ENCODE measurements around the gene MLLT3.

MLLT3 gene

GRCh38 chr9:20526500-20527319 is 95.6 kb downstream of the MLLT3 start:
- no peak for DNase-seq (ENCODE audit: insufficient read length, low spot score)

GRCh38 chr9:20524776-20525175 is 97.5 kb downstream of the MLLT3 start:
- FAIRE-seq (peak; percentile 63), DNase-seq (ENCODE audit: insufficient read length, low spot score) (no peak)

More at GRCh38 chr9:20526500-20527319, 95.6 kb downstream of the MLLT3 start:
- peak; percentile 80 for FAIRE-seq

DNA sequence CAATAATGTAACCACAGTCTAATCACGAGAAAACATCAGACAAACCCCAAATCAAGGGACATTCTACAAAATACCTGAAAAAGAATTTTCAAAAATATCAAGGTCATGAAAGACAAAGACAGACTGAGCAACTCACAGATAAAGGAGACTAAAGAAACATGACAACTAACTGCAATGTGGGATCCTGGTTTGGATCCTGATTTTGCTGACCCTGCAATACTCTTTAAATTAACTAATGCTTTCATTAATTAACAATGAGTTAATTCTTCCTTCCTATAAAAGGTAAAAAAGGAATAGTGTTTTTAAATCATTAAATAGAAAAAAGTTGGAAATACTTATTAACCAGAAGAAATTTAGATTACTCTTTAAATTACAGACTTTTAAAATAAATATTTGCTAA is 103.6 kb downstream of the MLLT3 start:
- no peak for FAIRE-seq
- DNase-seq (ENCODE audit: insufficient read length, low spot score): no peak

DNA sequence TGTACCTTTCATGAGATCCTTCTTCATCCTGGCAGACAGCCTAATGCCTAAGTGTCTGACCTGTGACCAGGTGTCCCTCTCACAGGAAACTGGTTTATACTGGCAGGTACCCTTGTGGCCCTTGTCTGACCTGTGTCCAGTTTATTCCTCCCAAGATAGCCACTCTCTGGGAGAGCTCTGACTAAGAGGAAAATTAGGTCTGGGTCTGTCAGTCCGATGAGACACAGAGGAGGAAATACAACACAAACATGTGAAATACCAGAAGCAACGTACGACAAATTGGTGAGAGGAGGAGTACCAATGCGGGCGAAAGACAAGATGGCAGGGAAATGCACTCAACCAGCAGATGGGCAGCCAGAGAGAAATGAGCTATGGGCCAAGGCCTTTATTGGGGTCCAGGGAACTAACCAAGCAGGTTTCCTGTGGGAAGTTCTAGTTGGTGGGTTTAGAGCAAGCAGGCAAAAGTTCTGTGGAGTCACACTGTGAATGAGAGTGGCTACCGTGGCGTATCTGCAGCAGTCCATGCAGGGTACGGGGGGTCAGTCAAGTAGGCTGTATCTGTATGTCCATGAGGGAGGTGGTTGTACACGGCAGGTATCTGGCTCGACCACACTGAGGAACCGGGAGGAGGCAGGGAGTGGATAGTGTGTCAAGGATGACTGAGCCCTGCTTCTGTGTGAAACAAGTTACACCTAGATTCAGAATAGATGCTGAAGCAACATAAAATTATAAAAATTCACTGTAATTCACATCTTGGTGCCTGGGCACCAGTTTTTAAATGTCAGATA is 109.0 kb downstream of the MLLT3 start:
- DNase-seq (ENCODE audit: insufficient read length, low spot score): no peak
- no peak for FAIRE-seq

DNA sequence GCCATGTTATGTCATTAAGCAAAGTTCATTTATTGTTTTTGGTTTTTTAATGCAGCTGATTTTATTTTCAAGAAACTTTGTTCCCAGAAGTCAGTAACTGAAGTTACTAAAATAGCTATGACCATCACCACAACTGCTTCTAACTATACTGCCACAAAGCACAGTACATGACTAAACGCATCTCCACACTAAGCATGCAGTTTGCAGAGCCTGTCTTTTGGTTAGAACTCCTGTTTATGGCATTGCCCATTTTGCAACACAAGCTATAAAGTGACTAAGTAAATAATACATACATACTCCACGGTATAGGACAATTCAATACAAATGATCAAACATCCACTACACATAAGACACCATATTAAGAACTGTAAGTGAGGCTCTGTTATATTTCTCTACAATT is 109.7 kb downstream of the MLLT3 start:
- no peak for DNase-seq (ENCODE audit: insufficient read length, low spot score)
- peak; percentile 11 for FAIRE-seq

GRCh38 chr9:20512106-20512505 is 110.2 kb downstream of the MLLT3 start:
- no peak for DNase-seq (ENCODE audit: insufficient read length, low spot score)
- FAIRE-seq: no peak

GRCh38 chr9:20511686-20512085 is 110.6 kb downstream of the MLLT3 start:
- FAIRE-seq: peak; percentile 73
- no peak for DNase-seq (ENCODE audit: insufficient read length, low spot score)

- DNase-seq (ENCODE audit: insufficient read length, low spot score) (no peak), FAIRE-seq (no peak)
Measured at GRCh38 chr9:20509466-20509865, 112.8 kb downstream of the MLLT3 start.

DNA sequence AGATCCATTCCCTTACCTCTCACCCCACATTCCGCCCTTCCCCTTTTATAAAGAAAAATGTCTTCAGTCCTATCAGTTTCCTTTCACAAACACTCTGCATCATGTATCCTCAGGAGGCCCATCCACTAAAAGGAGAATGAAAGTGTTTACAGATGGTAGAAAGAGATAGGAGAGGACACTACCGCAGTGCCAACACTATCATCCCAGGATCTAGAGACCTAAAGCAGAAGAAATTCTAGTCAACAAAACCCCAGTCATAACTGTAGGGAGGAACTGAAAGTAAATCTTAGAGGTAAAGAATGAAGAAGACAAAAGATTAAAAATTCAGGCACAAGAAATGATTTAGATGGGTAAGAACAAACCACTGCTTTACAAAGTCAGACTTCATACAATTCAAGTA is 114.1 kb downstream of the MLLT3 start:
- DNase-seq (ENCODE audit: insufficient read length, low spot score) (peak; percentile 13), FAIRE-seq (peak; percentile 89)

- FAIRE-seq (no peak), DNase-seq (ENCODE audit: insufficient read length, low spot score) (no peak)
Measured at GRCh38 chr9:20507431-20507830, 114.9 kb downstream of the MLLT3 start.

DNA sequence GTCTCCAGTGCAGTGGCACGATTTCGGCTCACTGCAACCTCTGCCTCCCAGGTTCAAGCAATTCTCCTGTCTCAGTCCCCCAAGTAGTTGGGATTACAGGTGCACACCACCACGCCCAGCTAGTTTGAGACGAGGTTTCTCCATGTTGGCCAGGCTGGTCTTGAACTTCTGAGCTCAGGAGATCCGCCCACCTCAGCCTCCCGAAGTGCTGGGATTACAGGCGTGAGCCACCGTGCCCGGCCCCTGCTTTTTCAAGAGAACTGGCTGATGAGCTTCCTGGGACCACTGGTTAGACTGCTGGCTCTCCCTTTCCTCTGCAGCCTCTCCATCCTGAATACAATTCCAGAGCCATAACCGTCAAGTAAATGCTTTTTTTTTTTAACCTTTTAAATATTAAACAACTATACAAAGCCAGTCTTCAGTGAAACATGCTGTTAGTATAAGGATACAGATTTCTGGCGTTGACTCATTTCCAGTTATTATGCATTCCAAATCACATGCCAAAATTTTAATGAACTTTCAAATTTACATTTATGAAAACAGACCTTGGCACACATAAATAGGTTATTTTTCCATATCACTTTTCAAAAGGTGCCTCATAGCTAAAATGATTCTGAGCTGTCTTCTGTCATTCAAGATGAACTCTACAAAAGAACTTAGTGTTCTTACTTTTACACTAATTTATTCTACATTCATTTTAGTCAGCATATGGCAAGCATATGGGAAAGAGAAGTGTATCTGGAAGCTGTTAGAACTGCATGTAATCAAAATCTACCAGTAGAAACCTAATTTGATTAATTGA is 116.0 kb downstream of the MLLT3 start:
- no peak for FAIRE-seq
- DNase-seq (ENCODE audit: insufficient read length, low spot score): no peak

GRCh38 chr9:20505574-20505973 is 116.7 kb downstream of the MLLT3 start:
- FAIRE-seq: no peak
- no peak for DNase-seq (ENCODE audit: insufficient read length, low spot score)

DNA sequence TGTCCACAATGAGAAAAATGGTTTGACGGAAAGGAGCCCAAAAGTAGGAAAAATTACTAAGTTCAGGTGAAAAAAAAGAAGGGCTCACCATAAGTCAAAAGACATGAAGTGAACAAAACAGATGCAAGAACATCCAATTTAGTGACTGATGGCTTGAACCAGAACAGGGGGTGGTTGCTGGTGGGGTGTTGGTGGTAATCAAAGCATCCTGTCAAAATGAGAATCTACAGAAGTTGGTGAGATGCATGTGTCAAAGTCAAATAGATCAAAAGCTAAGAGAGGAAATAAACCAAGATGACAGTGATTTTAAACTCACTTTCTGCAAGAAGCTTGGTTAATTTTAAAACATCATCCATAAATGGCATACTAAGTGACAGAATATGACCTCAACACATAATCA is 117.4 kb downstream of the MLLT3 start:
- DNase-seq (ENCODE audit: insufficient read length, low spot score) (no peak), FAIRE-seq (no peak)

- no peak for DNase-seq (ENCODE audit: insufficient read length, low spot score)
- no peak for FAIRE-seq
Measured at GRCh38 chr9:20500101-20500500, 122.2 kb downstream of the MLLT3 start.

- FAIRE-seq (no peak), DNase-seq (ENCODE audit: insufficient read length, low spot score) (no peak)
Measured at GRCh38 chr9:20499013-20499412, 123.3 kb downstream of the MLLT3 start.

- DNase-seq (ENCODE audit: insufficient read length, low spot score): no peak
- no peak for FAIRE-seq
Measured at GRCh38 chr9:20496328-20496727, 126.0 kb downstream of the MLLT3 start.

GRCh38 chr9:20495098-20495497 is 127.2 kb downstream of the MLLT3 start:
- FAIRE-seq: no peak
- DNase-seq (ENCODE audit: insufficient read length, low spot score): no peak

DNA sequence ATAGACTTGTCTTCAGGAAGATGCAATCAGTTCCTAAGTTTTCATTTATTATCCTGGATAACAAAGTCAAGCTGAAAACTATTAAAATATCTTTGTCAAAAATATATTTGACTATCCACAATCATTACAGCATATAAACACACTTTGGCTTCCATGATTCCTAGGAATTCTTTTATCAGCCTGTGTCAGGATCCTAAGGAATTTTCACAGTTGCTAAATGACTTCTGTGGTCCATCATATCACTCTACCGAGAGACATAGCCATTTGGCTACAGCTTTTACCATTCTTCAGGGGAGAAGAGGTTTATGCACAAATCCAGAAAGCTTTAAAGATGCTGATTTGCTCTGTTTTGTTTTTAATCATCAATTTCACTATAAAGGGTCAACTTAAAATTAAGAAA is 128.3 kb downstream of the MLLT3 start:
- FAIRE-seq (peak; percentile 35), DNase-seq (ENCODE audit: insufficient read length, low spot score) (no peak)

DNA sequence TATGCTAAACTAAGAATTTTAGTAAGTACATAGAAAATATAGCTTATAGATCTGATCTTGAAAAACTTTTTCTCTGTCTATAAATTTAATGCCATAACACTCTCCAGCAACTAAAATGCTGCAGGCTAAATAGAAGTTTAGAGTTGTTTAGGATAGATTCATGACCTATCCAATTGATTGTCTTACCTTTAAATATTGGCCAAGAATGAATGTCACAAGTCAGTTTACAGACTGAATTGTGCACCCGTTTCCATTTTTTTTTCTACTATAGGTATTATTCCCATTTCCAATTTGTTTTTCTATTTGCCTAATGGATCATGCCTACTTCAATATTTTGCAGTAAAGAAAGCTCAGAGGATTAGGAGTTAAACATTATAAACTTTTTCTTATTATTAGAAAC is 129.5 kb downstream of the MLLT3 start:
- FAIRE-seq: no peak
- no peak for DNase-seq (ENCODE audit: insufficient read length, low spot score)

- DNase-seq (ENCODE audit: insufficient read length, low spot score): no peak
- peak; percentile 79 for FAIRE-seq
Measured at GRCh38 chr9:20491612-20492011, 130.7 kb downstream of the MLLT3 start.

DNA sequence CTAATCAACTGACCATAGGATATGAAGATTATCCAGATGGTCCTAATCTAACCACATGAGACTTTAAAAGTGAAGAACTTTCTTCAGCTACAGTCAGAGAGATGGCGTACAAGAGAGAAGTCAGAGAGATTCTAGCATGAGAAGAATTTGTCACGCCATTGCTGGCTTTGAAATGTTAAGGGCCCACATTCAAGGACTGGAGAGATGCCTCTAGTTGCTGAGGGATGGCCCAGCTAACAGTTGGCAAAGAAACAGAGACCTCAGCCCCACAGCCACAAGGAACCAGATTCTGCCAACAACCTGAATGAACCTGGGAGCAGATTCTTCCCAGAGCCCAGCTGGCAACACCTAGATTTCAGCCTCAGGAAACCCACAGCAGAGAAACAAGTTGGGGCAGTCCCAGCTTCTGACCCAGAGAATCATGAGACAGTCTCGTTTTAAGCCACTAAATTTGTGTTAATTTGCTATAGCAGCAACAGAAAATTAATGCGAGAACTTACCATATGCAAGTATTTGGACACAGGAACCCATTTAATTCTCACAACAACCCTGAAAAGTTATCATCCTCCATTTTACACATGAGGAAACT is 132.0 kb downstream of the MLLT3 start:
- DNase-seq (ENCODE audit: insufficient read length, low spot score) (no peak), FAIRE-seq (peak; percentile 83)
